Thymus (tissue), 11 donors: ENCODE results near the gene HVCN1. TPM values are rescaled to one million over a fixed set of nuclear protein-coding genes. Genes with fewer than 3 reads are reported as not detected.
"Not testable (repeated sequence)": the region's sequence is repeated elsewhere in the genome, so short reads cannot be mapped to it uniquely, and the experiment has no call there.

Experiments used
- DNase-seq, 9 donors: peaks; one replicate each; pipeline ENCODE4 v3.0.0-alpha.2; 2013; ENCODE audit warnings: low spot score in 9 of 9, low read depth in 6 of 9, missing footprints in 1 of 9
- H3K27ac ChIP-seq, 2 donors: one replicate each; pipeline ENCODE4 v1.5.1; 2013; ENCODE audit warnings: control low read depth in 1 of 2, low read depth in 1 of 2, low read length in 1 of 2, mild to moderate bottlenecking in 1 of 2, moderate library complexity in 1 of 2
- H3K27me3 ChIP-seq, 2 donors: one replicate each; pipeline ENCODE4 v1.5.1; 2013; ENCODE audit warnings: low read length in 1 of 2; ENCODE audit not compliant: control insufficient read depth in 2 of 2, insufficient read depth in 1 of 2
- H3K36me3 ChIP-seq, 2 donors: one replicate each; pipeline ENCODE4 v1.5.1; 2013; ENCODE audit warnings: low read length in 1 of 2, mild to moderate bottlenecking in 1 of 2, moderate library complexity in 1 of 2; ENCODE audit not compliant: control insufficient read depth in 2 of 2, insufficient read depth in 2 of 2
- H3K4me1 ChIP-seq, 2 donors: one replicate each; pipeline ENCODE4 v1.5.1; 2013; ENCODE audit warnings: low read length in 2 of 2; ENCODE audit not compliant: control insufficient read depth in 2 of 2, insufficient read depth in 2 of 2
- H3K4me3 ChIP-seq, 2 donors: one replicate each; pipeline ENCODE4 v1.5.1; 2013; ENCODE audit warnings: low read length in 2 of 2, control low read depth in 1 of 2, mild to moderate bottlenecking in 1 of 2
- H3K9me3 ChIP-seq, 2 donors: one replicate each; pipeline ENCODE4 v1.5.1; 2013; ENCODE audit warnings: low read length in 1 of 2, mild to moderate bottlenecking in 1 of 2; ENCODE audit not compliant: control insufficient read depth in 2 of 2, insufficient read depth in 1 of 2
- WGBS: extraction: QIAGEN DNeasy Blood & Tissue Kit; methylation state at CpG from one replicate; pipeline ENCODE4 v1.1.7; 2013; 5-methylcytosine and 5-hydroxymethylcytosine counted together
- polyA plus RNA-seq: library from polyadenylated mRNA; stranded (reverse); fragments of 200-250 nt; gene quantifications from one replicate; pipeline ENCODE4 v1.2.3, GENCODE V29; 2013
- total RNA-seq: library from RNA; stranded (reverse); fragments of 120-200 nt; gene quantifications from one replicate; pipeline ENCODE4 v1.2.4, GENCODE V29; 2013
- donor health status: healthy.

Gene HVCN1
- total and polyA plus RNA-seq, 2 donors: 11.1 to 35.1 TPM

DNA sequence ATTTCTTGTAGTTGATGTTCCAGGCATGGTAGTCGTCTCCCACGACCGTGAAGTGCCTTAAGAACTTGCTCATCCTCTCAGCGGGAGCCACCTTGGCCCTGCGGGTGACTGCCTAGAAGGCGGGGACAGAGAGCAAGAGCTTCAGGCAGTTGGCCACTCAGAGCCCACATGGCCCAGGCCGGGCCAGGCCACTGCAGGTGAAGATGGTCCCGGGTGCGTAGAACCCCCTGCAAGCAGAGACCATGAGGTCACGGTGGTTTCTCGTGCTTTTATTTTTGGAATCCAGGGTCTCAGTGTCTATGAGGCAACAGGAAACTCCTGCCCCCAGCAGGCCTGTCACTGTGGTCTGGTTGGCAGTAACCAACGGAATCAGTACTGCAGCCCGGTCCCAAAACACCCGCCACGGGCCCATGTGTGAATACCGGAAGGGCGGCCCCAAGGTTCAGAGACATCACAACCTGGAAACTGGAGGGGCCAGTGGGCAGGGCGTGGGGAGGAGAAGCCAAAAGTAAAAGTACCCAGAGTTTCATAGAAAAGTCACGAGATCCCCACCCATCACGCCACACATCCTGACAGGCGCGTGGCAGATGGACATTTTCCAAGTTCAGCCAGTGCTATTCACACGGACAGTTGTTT is 27.5 kb downstream of the HVCN1 start:
- DNase-seq: peak in 4 of 9 donors; percentile 19 to 59 (median 36)
- WGBS: 17% methylated on average over 23 of the region's 23 CpGs
- Histone ChIP-seq H3K27me3 (no peaks in the 10 kb centered on the region), H3K4me3 (no peak overlapping the region), H3K9me3 (peaks cover 0 to 14% of the 10 kb centered on the region in 2 donors), H3K36me3 (peaks cover 0 to 2% of the 10 kb centered on the region in 2 donors), H3K4me1 (peaks cover 6 to 13% of the 10 kb centered on the region in 2 donors), H3K27ac (no peak overlapping the region)

DNA sequence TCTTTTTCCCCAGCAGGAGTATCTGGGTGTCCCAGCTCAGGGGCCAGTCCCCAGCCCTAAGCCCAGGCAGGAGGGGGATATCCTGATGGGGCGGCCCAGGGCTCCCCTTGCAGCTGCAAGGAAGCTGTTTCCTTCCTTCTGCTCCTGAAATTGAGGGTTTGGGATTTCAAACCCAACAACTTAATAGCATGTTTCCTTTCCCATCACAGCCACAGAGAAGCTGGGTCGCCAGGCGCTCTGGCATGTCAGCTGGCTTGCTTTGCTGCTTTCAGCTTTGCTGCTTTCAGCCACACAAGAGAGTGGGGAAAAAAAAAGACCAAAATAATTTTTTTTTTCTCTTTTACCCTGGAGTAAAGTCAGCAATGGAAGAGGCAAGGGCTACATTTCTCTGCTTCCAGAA is 30.0 kb downstream of the HVCN1 start:
- Histone ChIP-seq H3K4me1 (peaks cover 6 to 13% of the 10 kb centered on the region in 2 donors), H3K4me3 (no peak overlapping the region), H3K27me3 (no peaks in the 10 kb centered on the region), H3K27ac (no peak overlapping the region), H3K36me3 (peaks cover 0 to 13% of the 10 kb centered on the region in 2 donors), H3K9me3 (no peaks in the 10 kb centered on the region)
- DNase-seq: no peak
- 89% methylated on average over 3 of the region's 3 CpGs for WGBS

DNA sequence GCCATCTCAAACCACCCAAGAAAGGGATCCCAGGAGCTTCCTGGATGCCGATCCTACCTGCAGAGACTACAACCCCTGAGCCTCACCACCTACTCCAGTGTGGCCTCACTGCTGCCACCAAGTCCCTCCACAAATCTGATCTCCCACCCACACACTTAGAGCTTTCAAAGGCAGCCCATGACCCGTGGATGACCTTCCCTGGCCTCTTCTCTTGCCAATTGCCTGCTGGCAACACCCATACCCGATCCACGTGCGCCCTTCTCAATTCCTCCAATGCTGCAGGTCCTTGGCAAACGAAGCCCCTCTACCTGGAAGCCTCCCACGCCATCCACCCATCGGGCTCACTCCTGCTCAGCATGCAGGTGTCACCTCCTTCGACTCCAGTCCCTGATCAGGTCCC is 30.7 kb downstream of the HVCN1 start:
- peaks cover 0 to 13% of the 10 kb centered on the region in 2 donors for H3K36me3 ChIP-seq
- no peak overlapping the region for H3K4me3 ChIP-seq
- H3K4me1 ChIP-seq: peaks cover 6 to 13% of the 10 kb centered on the region in 2 donors
- WGBS: 97% methylated on average over 9 of the region's 9 CpGs
- no peaks in the 10 kb centered on the region for H3K27me3 ChIP-seq
- no peak for DNase-seq
- no peak overlapping the region for H3K27ac ChIP-seq
- H3K9me3 ChIP-seq: no peaks in the 10 kb centered on the region

DNA sequence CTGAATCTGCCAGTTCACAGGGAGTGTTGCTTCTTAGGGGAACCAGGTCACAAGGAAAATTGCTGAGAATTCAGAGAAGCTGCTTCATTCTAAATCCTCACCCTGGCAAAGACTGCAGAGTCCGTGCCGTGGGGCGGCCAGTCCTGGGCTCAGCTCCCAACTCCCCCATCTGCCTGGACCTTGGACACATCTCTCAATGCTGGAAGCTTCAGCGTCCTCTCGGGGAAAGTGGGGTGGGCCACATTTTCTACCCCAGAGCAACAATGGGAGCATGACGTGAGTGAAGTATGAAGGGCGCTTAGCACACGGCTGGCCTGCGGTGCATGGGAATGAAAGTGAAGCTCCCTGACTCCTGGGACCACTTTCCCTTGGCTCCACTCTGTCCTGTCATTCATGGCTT is 31.2 kb downstream of the HVCN1 start:
- Histone ChIP-seq H3K9me3 (no peaks in the 10 kb centered on the region), H3K36me3 (peaks cover 0 to 13% of the 10 kb centered on the region in 2 donors), H3K27me3 (no peaks in the 10 kb centered on the region), H3K27ac (no peak overlapping the region), H3K4me1 (peaks cover 6 to 13% of the 10 kb centered on the region in 2 donors), H3K4me3 (no peak overlapping the region)
- no peak for DNase-seq
- WGBS: 96% methylated on average over 9 of the region's 9 CpGs

DNA sequence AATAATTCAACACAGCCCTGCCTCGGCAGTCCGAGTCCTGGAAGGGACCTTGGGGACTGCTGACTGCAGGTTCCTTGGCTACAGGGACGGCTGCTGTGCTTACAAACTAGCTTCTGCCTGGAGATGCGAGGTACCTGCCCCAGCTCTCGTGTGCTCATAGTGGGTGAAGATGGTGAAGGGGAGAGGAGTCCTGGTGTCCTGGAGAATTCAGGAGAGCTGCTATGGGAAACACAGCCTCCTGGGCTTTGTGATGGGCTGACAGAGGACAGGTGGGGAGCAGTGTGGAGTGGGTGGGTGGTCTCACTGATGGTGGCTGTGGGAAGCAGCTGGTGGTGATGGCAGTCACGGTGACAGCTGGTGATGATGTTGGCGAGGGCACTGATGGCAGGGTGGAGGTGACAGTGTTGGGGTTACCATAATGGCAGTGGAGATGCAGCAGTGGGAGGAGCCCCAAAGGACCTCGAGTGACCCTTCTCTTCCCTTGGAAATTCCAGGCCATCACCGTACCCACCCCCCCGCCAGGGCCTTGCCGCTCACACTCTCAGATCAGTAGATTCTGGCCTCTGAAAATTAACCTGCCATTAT is 32.8 kb downstream of the HVCN1 start:
- peaks cover 4 to 19% of the 10 kb centered on the region in 2 donors for H3K36me3 ChIP-seq
- H3K27ac ChIP-seq: no peak overlapping the region
- H3K4me1 ChIP-seq: peaks cover 0 to 4% of the 10 kb centered on the region in 2 donors

DNA sequence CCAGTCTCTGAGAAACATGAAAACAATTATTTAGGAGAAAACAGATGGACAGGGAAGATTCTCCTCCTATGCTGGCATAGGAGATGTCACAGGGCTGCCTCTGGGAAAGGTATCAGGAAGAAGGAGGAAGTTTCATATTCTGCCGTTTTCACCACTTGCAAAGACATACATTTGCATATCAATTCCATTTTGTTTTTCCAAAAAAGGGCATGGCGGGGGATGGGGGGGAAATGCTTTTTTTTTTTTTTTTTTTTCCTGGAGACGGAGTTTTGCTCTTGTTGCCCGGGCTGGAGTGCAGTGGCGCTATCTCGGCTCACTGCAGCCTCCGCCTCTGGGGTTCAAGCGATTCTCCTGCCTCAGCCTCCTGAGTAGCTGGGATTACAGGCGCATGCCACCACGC is 34.7 kb downstream of the HVCN1 start:
- not testable (repeated sequence) for H3K9me3 ChIP-seq, H3K27ac ChIP-seq, H3K4me1 ChIP-seq, DNase-seq, H3K4me3 ChIP-seq, H3K27me3 ChIP-seq
- peaks cover 5 to 24% of the 10 kb centered on the region in 2 donors for H3K36me3 ChIP-seq
- 97% methylated on average over 10 of the region's 10 CpGs for WGBS

More for the DNA sequence above, 32.8 kb downstream of the HVCN1 start:
- no peak for DNase-seq
- 97% methylated on average over 11 of the region's 11 CpGs for WGBS
- no peaks in the 10 kb centered on the region for H3K9me3 ChIP-seq
- H3K27me3 ChIP-seq: no peaks in the 10 kb centered on the region
- no peak overlapping the region for H3K4me3 ChIP-seq

DNA sequence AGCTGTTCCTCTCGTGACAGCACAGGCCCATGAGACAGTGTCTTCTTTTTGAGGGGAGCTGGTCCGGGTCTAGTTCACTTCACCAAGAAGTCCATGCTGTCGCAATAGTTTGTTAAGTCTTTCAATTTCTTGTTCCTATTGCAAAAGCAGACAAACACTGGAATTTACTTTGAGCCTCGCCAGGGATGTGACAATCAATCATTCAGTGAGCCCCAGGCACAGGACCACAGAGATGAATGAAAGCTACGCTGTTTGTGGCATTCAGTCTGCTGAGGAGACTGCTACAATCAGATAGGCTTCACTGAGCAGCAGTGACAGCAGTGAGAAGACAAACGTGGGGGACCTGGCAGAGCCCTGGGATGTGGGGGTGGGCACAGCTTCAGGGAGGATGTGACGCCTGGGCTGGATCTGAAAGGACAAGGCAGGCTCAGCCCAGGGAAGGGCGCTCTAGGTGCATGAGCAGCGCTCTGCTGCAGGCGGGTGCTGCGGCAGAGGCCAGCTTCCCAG is 39.5 kb downstream of the HVCN1 start:
- Histone ChIP-seq H3K4me3 (no peak overlapping the region), H3K4me1 (peaks cover 30 to 41% of the 10 kb centered on the region in 2 donors), H3K27ac (peak overlapping the region in 1 of 2 donors; percentile 21), H3K27me3 (no peaks in the 10 kb centered on the region), H3K9me3 (no peaks in the 10 kb centered on the region), H3K36me3 (peaks cover 8 to 13% of the 10 kb centered on the region in 2 donors)
- 88% methylated on average over 11 of the region's 11 CpGs for WGBS
- peak in 2 of 9 donors; percentile 21 to 38 for DNase-seq

DNA sequence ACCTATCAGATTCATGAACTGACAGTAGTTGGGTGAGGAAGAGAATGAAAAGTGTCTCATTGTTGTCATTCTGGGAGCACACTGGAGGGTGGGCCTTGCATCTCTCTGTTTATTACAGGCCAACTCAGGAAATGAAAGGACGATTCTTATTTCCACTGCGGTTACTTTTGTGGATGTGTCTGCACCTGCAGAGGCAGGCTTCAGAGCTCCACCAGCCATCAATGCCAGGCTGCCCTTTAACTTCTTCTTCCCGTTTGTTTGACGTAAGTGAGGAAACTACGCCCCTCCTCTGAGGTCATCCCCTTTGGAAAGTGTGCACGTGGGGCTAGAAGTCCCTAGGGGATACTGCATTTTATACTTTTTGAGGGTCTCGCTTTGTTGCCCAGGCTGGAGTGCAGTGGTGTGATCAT is 41.3 kb downstream of the HVCN1 start:
- DNase-seq: peak; percentile 19 to 83 (median 59)
- peak overlapping the region; percentile 67 to 87 for H3K27ac ChIP-seq
- no peaks in the 10 kb centered on the region for H3K27me3 ChIP-seq
- H3K4me1 ChIP-seq: peaks cover 34 to 43% of the 10 kb centered on the region in 2 donors
- no peaks in the 10 kb centered on the region for H3K9me3 ChIP-seq
- peaks cover 8 to 13% of the 10 kb centered on the region in 2 donors for H3K36me3 ChIP-seq
- no peak overlapping the region for H3K4me3 ChIP-seq
- WGBS: 14% methylated on average over 7 of the region's 7 CpGs

DNA sequence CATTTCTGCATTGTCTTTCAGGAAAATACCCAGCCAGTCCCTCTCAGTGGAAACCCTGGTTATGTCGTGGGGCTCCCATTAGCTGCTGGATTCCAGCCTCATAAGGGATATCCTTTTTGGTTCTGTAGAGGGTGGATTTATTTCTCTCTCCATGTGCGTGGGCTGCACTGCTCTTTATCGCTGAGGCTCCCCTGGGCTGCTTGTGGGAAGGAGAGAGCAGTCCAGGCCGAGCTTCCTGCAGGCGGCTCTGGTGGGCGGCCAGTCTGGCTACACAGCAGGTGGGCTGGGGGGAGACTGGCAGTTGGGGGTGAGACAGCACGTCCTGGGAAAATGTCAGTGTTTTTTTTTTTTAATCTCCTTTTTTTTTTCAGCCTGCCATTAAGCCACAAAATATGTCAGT is 47.4 kb downstream of the HVCN1 start:
- no peak for DNase-seq
- Histone ChIP-seq H3K4me3 (no peak overlapping the region), H3K36me3 (peaks cover 0 to 2% of the 10 kb centered on the region in 2 donors), H3K27me3 (no peaks in the 10 kb centered on the region), H3K4me1 (peaks cover 19 to 32% of the 10 kb centered on the region in 2 donors), H3K9me3 (no peaks in the 10 kb centered on the region), H3K27ac (no peak overlapping the region)
- WGBS: 13% methylated on average over 7 of the region's 7 CpGs
